LNCaP clone FGC (cell line): ENCODE results near the gene CACNB2.
A peak's percentile ranks its signal among the peaks of the same experiment; 100 is the strongest.

Source experiments
- DNase-seq: peaks from one replicate; pipeline ENCODE4 v3.0.0-alpha.2; 2011; ENCODE audit warnings: low read depth
- H3K4me3 ChIP-seq: 2 replicates; pipeline ENCODE4 v1.5.1; 2011; ENCODE audit warnings: mild to moderate bottlenecking, low read depth, low read length, control low read depth
- CTCF ChIP-seq: IDR thresholded peaks from 2 replicates; pipeline ENCODE4 v1.5.1; 2012; ENCODE audit warnings: mild to moderate bottlenecking; ENCODE audit not compliant: control insufficient read depth, insufficient read depth; ENCODE audit errors: extremely low read depth

Gene CACNB2

GRCh38 chr10:18469125-18469524 lies 328.9 kb downstream of the CACNB2 start:
- DNase-seq, result no peak
- no peak for TF ChIP-seq CTCF
- H3K4me3 ChIP-seq, result no peak overlapping the region

- H3K4me3 ChIP-seq, result no peak overlapping the region
- DNase-seq, result no peak
- peak; percentile 56 for TF ChIP-seq CTCF
Measured at GRCh38 chr10:18472977-18473376, 332.8 kb downstream of the CACNB2 start.

- H3K4me3 ChIP-seq, result no peak overlapping the region
- no peak for DNase-seq
- no peak for TF ChIP-seq CTCF
Measured at GRCh38 chr10:18473424-18474117, 333.3 kb downstream of the CACNB2 start.

GRCh38 chr10:18474118-18474455 lies 333.9 kb downstream of the CACNB2 start:
- H3K4me3 ChIP-seq, result no peak overlapping the region

GRCh38 chr10:18476076-18476647 lies 335.9 kb downstream of the CACNB2 start:
- TF ChIP-seq CTCF, result no peak
- DNase-seq, result no peak
- no peak overlapping the region for H3K4me3 ChIP-seq

More at GRCh38 chr10:18474118-18474455, 333.9 kb downstream of the CACNB2 start:
- no peak for TF ChIP-seq CTCF
- DNase-seq, result no peak

- DNase-seq, result no peak
- no peak overlapping the region for H3K4me3 ChIP-seq
- TF ChIP-seq CTCF, result no peak
Measured at GRCh38 chr10:18478354-18478753, 338.1 kb downstream of the CACNB2 start.

DNA sequence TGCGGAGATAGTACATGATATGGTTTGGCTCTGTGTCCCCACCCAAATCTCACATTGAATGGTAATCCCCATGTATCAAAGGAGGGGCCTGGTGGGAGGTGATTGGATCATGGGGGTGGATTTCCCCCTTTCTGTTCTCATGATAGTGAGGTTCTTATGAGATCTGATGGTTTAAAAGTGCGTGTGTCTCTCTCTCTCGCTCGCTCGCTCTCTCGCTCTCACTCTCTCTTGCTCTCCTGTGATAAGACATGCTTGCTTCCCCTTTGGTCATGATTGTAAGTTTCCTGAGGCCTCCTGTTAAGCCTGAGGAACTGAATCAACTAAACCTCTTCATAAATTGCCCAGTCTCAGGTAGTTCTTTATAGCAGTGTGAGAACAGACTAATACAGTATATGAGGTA lies 339.3 kb downstream of the CACNB2 start:
- no peak for DNase-seq
- TF ChIP-seq CTCF, result no peak
- no peak overlapping the region for H3K4me3 ChIP-seq
